Measurements from ENCODE around the gene UBE3C. TPM values are rescaled to one million over a fixed set of nuclear protein-coding genes. Genes with fewer than 3 reads are reported as not detected.
"Not testable (repeated sequence)": the region's sequence is repeated elsewhere in the genome, so short reads cannot be mapped to it uniquely, and the experiment has no call there.

Gene UBE3C
- polyA plus RNA-seq (2013, experiment 1 of 2) = 40.1 TPM
- 40.7 TPM for polyA plus RNA-seq (2013, experiment 2 of 2)

DNA sequence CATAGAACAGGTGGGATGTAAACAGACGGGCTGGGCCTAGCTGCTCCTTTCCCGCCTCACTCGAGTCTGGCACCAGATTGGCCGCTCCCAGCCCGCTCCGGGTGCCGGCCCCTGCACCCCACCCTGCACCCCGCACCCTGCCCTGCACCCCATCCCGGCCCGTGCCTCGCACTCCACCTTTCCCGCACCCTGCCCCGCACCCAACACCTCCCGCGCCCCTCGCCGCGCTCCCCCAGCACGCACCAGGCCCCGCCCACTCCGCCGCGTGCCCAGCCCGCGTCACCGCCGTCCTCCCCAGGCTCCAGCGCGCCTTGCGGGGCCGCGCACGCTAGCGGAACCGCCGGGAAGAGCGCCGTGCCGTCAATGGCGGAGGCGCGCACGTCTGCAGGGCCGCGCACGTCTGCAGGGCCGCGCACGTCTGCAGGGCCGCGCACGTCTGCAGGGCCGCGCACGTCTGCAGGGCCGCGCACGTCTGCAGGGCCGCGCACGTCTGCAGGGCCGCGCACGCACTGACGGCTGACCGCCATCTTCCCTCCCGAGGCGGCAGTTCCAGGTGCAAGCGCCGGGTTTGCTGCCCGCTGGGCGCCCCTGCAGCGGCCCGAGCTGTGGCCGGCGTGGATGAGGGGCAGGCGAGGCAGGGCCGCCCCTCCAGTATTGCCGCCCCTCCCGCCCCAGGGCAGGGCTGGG lies at the start of gene UBE3C:
Gene UBE3C (plus strand): TSS at position 503 of the 687 bp plus-strand sequence. CDS start 347 bp downstream, outside the sequence.
- peak within 1 kb of the TSS; percentile 93 for H3K4me3 ChIP-seq (ENCODE audit: extremely low read depth, insufficient read depth, low read length, poor library complexity, severe bottlenecking)
- 1 to 4% methylated on average over 39 to 40 of the region's 80 CpGs for WGBS, 2 experiments (ENCODE audit: insufficient coverage in 2 of 2)
- H3K4me1 ChIP-seq (ENCODE audit: control insufficient read depth, insufficient read depth, low read length, poor library complexity, severe bottlenecking) = peaks cover 17% of the 10 kb centered on the region
- H3K27ac ChIP-seq (ENCODE audit: low read depth, low read length, severe bottlenecking) = peak within 1 kb of the TSS; percentile 94
- H3K36me3 ChIP-seq (ENCODE audit: control insufficient read depth, insufficient read depth, low read length) = peaks cover 35% of the 10 kb centered on the region
- H3K9me3 ChIP-seq (ENCODE audit: control insufficient read depth, low read length) = no peaks in the 10 kb centered on the region

DNA sequence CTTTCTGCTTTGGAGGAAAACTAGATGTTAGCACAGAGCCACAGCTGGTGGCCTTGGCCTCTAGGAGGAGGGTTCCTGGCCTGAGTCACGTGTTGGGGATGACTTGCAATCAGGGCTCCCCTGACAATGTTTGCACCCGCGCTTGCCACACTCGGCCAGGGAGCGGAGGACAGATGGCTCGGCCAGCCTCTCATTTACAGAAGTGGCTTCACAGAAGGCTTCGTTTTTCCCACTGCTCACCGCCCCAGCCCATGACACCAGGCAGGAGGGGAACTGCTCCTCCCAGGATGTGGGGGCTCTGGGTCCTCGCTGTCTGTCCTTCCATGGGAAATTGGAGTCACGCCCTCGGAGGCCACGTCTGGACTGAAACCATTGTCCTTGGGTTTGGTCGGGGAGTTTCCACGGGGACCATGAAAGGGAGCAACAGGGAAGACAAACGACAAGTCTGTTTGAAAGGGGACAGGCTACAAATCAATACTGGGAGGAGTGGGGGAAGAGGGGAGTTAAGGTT lies 49.6 kb upstream of the UBE3C start:
- Histone ChIP-seq H3K27ac (ENCODE audit: low read depth, low read length, severe bottlenecking) (no peak overlapping the region), H3K4me1 (ENCODE audit: control insufficient read depth, insufficient read depth, low read length, poor library complexity, severe bottlenecking) (no peaks in the 10 kb centered on the region), H3K4me3 (ENCODE audit: extremely low read depth, insufficient read depth, low read length, poor library complexity, severe bottlenecking) (no peak overlapping the region), H3K36me3 (ENCODE audit: control insufficient read depth, insufficient read depth, low read length) (no peaks in the 10 kb centered on the region), H3K9me3 (ENCODE audit: control insufficient read depth, low read length) (peaks cover 16% of the 10 kb centered on the region)
- WGBS, 2 experiments (ENCODE audit: insufficient coverage in 2 of 2) = 84 to 86% methylated on average over 13 to 14 of the region's 15 CpGs

DNA sequence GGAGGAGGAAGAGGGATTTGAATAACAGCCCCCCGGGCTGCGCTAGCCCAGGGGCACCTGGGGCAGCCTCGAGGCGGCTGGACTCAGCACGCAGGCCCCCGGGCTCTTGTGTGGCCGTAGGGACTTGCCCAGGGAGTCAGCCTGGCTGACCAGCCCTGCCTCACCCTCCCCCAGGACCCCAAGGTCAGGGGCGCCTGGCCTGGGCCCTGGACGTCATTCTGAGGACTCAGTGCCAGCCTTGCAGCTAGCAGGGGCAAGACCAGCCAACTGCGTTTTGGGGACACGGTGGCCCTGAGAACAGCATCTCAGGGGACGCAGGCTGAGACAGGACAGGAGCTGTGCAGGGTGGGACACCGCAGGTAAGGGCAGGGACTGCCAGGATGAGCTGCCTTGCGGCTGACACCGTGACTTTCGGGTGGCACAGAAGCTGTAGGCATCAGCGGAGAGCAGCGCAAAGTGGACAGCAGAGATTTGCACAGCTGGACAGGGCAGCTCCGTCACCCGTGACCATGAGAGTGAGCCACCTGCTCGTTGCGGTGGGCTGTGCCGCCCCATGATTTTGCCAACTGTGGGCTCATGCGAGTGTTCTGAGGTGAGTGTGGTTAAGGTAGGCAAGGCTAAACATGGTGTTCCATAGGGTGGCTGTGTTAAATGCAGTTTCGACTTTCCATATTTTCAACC lies 48.1 kb upstream of the UBE3C start:
- H3K9me3 ChIP-seq (ENCODE audit: control insufficient read depth, low read length) = peaks cover 12% of the 10 kb centered on the region
- H3K4me1 ChIP-seq (ENCODE audit: control insufficient read depth, insufficient read depth, low read length, poor library complexity, severe bottlenecking) = no peaks in the 10 kb centered on the region
- H3K36me3 ChIP-seq (ENCODE audit: control insufficient read depth, insufficient read depth, low read length) = no peaks in the 10 kb centered on the region
- 89 to 93% methylated on average over 16 to 21 of the region's 25 CpGs for WGBS, 2 experiments (ENCODE audit: insufficient coverage in 2 of 2)
- no peak overlapping the region for H3K27ac ChIP-seq (ENCODE audit: low read depth, low read length, severe bottlenecking)
- H3K4me3 ChIP-seq (ENCODE audit: extremely low read depth, insufficient read depth, low read length, poor library complexity, severe bottlenecking) = no peak overlapping the region

DNA sequence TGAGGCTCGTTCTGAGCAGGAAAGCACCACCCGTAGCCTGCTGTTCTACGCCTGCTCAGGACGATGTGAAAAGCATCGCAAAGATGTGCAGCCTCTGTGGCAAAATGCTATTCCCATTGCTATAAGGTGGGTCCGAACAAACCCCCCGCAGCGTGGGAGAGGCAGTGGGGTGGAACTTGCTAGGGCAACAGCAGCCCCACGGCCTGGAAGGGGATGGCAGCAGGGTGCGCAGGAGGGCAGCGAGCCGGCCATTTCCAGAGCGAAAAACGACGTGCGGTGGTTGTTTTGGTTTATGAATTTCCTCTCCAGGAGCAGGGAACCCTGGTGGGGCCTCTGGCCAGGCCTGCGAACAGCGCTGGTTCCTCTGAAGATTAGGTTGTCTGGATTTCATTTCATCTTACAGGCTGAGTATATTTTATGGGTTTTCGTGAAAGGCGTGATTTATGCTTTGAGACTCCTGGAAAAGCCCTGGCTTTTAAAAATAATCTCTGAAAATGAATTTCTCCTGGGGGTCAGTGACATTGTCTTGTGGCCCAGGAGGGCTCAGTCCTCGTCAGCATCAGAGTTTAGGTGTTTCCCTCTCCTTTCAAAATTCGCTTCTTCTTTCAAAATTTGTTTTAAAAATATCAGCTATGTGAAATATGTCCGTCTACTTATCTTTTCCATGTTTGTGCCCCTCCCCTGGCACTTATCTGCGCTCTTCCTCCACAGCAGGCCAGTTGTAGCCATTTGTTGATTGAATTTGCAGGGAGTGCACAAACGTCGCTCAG lies 42.3 kb upstream of the UBE3C start:
- Histone ChIP-seq H3K4me1 (ENCODE audit: control insufficient read depth, insufficient read depth, low read length, poor library complexity, severe bottlenecking) (no peaks in the 10 kb centered on the region), H3K4me3 (ENCODE audit: extremely low read depth, insufficient read depth, low read length, poor library complexity, severe bottlenecking) (no peak overlapping the region), H3K27ac (ENCODE audit: low read depth, low read length, severe bottlenecking) (no peak overlapping the region), H3K36me3 (ENCODE audit: control insufficient read depth, insufficient read depth, low read length) (no peaks in the 10 kb centered on the region), H3K9me3 (ENCODE audit: control insufficient read depth, low read length) (peaks cover 12% of the 10 kb centered on the region)
- 79 to 81% methylated on average over 17 to 24 of the region's 26 CpGs for WGBS, 2 experiments (ENCODE audit: insufficient coverage in 2 of 2)

DNA sequence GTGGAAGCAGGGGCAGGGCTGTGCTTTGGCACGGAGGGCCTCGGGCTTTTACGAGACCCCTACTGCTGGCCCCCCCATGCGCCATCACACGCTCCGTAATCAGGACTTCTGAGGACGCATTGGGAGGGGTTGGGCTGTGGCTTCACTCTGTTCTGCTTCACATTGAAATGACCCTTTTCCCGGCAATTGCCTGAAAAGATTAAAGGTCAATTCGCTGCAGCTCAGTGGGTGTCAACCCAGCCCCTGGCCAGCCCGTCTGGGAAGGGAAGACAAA lies 41.7 kb upstream of the UBE3C start:
- Histone ChIP-seq H3K27ac (ENCODE audit: low read depth, low read length, severe bottlenecking) (no peak overlapping the region), H3K4me1 (ENCODE audit: control insufficient read depth, insufficient read depth, low read length, poor library complexity, severe bottlenecking) (no peaks in the 10 kb centered on the region), H3K9me3 (ENCODE audit: control insufficient read depth, low read length) (peaks cover 12% of the 10 kb centered on the region), H3K4me3 (ENCODE audit: extremely low read depth, insufficient read depth, low read length, poor library complexity, severe bottlenecking) (no peak overlapping the region), H3K36me3 (ENCODE audit: control insufficient read depth, insufficient read depth, low read length) (no peaks in the 10 kb centered on the region)
- WGBS, 2 experiments (ENCODE audit: insufficient coverage in 2 of 2) = 72 to 83% methylated on average over 8 to 10 of the region's 10 CpGs

DNA sequence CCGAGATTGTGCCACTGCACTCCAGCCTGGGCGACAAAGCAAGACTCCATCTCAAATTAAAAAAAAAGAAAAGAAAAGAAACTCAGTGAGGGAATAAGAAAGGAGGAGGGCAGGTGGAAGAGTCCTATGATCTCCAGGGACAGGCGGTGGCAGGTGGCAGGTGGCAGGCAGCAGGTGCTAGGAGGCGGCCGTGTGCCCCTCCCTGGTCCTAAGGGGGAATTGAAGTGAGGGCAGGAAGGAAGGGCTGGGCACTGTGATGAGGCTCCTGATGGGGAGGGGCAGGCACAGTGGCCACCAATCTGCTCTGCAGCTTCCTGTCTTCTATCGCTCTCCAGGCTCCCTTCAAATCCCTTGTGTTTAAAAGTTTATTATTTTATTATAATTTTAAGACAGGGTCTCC lies 41.2 kb upstream of the UBE3C start:
- WGBS, 2 experiments (ENCODE audit: insufficient coverage in 2 of 2) = 75 to 100% methylated on average over 1 to 3 of the region's 6 CpGs
- Histone ChIP-seq H3K36me3 (ENCODE audit: control insufficient read depth, insufficient read depth, low read length) (no peaks in the 10 kb centered on the region), H3K9me3 (ENCODE audit: control insufficient read depth, low read length) (peaks cover 12% of the 10 kb centered on the region), H3K4me3 (ENCODE audit: extremely low read depth, insufficient read depth, low read length, poor library complexity, severe bottlenecking) (no peak overlapping the region), H3K4me1 (ENCODE audit: control insufficient read depth, insufficient read depth, low read length, poor library complexity, severe bottlenecking) (no peaks in the 10 kb centered on the region), H3K27ac (ENCODE audit: low read depth, low read length, severe bottlenecking) (no peak overlapping the region)

DNA sequence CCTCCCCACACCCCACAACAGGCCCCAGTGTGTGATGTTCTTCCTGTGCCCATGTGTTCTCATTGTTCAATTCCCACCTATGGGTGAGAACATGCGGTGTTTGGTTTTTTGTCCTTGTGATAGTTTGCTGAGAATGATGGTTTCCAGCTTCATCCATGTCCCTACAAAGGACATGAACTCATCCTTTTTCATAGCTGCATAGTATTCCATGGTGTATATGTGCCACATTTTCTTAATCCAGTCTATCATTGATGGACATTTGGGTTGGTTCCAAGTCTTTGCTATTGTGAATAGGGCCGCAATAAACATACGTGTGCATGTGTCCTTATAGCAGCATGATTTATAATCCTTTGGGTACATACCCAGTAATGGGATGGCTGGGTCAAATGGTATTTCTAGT lies 38.7 kb upstream of the UBE3C start:
- H3K36me3 ChIP-seq (ENCODE audit: control insufficient read depth, insufficient read depth, low read length); H3K4me3 ChIP-seq (ENCODE audit: extremely low read depth, insufficient read depth, low read length, poor library complexity, severe bottlenecking); H3K4me1 ChIP-seq (ENCODE audit: control insufficient read depth, insufficient read depth, low read length, poor library complexity, severe bottlenecking); H3K27ac ChIP-seq (ENCODE audit: low read depth, low read length, severe bottlenecking); H3K9me3 ChIP-seq (ENCODE audit: control insufficient read depth, low read length): not testable (repeated sequence)
- WGBS, 2 experiments (ENCODE audit: insufficient coverage in 2 of 2) = no CpG with 5 or more reads among the region's 3 CpGs

DNA sequence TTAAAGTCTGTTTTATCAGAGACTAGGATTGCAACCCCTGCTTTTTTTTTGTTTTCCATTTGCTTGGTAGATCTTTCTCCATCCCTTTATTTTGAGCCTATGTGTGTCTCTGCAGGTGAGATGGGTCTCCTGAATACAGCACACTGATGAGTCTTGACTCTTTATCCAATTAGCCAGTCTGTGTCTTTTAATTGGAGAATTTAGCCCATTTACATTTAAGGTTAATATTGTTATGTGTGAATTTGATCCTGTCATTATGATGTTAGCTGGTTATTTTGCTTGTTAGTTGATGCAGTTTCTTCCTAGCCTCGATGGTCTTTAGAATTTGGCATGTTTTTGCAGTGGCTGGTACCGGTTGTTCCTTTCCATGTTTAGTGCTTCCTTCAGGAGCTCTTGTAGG lies 35.1 kb upstream of the UBE3C start:
- not testable (repeated sequence) for H3K4me1 ChIP-seq (ENCODE audit: control insufficient read depth, insufficient read depth, low read length, poor library complexity, severe bottlenecking); H3K4me3 ChIP-seq (ENCODE audit: extremely low read depth, insufficient read depth, low read length, poor library complexity, severe bottlenecking); H3K36me3 ChIP-seq (ENCODE audit: control insufficient read depth, insufficient read depth, low read length); H3K27ac ChIP-seq (ENCODE audit: low read depth, low read length, severe bottlenecking)
- WGBS, 2 experiments (ENCODE audit: insufficient coverage in 2 of 2) = no CpG with 5 or more reads among the region's 2 CpGs
- H3K9me3 ChIP-seq (ENCODE audit: control insufficient read depth, low read length) = peaks cover 12% of the 10 kb centered on the region

DNA sequence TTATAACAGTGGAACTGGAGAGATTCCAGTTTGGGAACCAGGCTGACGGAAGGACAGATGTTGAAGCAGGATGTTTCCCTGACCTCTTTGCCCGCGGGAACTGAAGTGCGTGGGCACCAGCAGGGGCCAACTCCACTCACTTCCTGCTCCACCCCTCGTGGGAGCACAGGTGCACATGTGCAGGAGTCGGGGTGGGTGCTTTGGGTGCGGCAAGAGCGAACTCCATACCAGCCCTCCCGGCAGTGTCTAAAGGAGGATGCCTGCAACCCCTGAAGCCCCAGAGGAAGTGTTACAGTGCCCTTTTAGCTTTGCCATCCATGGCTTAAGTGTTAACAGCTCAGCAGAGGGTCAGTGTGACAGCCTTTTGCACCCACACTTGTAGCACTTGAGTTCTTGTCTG lies 27.4 kb upstream of the UBE3C start:
- H3K9me3 ChIP-seq (ENCODE audit: control insufficient read depth, low read length) = peaks cover 14% of the 10 kb centered on the region
- WGBS, 2 experiments (ENCODE audit: insufficient coverage in 2 of 2) = 89 to 92% methylated on average over 7 to 9 of the region's 9 CpGs
- H3K36me3 ChIP-seq (ENCODE audit: control insufficient read depth, insufficient read depth, low read length) = no peaks in the 10 kb centered on the region
- no peaks in the 10 kb centered on the region for H3K4me1 ChIP-seq (ENCODE audit: control insufficient read depth, insufficient read depth, low read length, poor library complexity, severe bottlenecking)
- no peak overlapping the region for H3K4me3 ChIP-seq (ENCODE audit: extremely low read depth, insufficient read depth, low read length, poor library complexity, severe bottlenecking)
- H3K27ac ChIP-seq (ENCODE audit: low read depth, low read length, severe bottlenecking) = no peak overlapping the region

DNA sequence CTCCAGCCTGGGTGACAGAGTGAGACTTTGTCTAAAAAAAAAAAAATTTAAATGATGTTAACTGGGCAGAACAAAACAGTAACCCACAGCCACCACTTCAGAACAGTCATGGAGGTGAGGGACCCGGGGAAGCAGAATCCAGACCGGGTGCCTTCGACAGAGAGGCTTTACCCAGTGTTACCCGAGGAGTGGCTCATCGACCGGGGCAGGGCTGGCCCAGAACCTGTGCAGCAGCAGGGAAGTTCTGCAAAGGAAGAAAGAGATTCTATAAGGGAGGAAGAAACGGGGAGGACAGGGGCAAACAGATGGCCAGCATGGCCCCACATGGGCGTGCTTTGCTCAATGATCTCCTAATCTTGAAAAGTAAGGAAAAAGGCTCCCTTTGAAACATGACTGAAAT lies 26.0 kb upstream of the UBE3C start:
- Histone ChIP-seq H3K36me3 (ENCODE audit: control insufficient read depth, insufficient read depth, low read length) (no peaks in the 10 kb centered on the region), H3K9me3 (ENCODE audit: control insufficient read depth, low read length) (peaks cover 8% of the 10 kb centered on the region), H3K4me3 (ENCODE audit: extremely low read depth, insufficient read depth, low read length, poor library complexity, severe bottlenecking) (no peak overlapping the region), H3K27ac (ENCODE audit: low read depth, low read length, severe bottlenecking) (no peak overlapping the region), H3K4me1 (ENCODE audit: control insufficient read depth, insufficient read depth, low read length, poor library complexity, severe bottlenecking) (no peaks in the 10 kb centered on the region)
- 75 to 83% methylated on average over 6 to 8 of the region's 8 CpGs for WGBS, 2 experiments (ENCODE audit: insufficient coverage in 2 of 2)
